PC-3 (cell line): Measurements from ENCODE around the gene BID. TPM values are rescaled to one million over a fixed set of nuclear protein-coding genes. Genes with fewer than 3 reads are reported as not detected.

Source experiments
- ATAC-seq: fragments of 200-7000 bp; cut with Tn5 transposase; 2 replicates; pipeline ENCODE4 v1.9.1; 2020; ENCODE audit warnings: mild to moderate bottlenecking, moderate library complexity
- BruUV-seq: library from RNA; stranded (reverse); fragments of 400-500 nt; replicated peaks from 2 replicates; lab custom pipeline; 2021; lab: Mats Ljungman, UMichigan
- CTCF ChIA-PET: fragments of 300-600 bp; sonication (Branson Sonifier 250); formaldehyde crosslinking; loops from one replicate; lab custom pipeline; 2022; ENCODE audit warnings: antibody characterized with exemption; lab: Charles Lee
- POLR2A ChIA-PET: fragments of 300-600 bp; sonication (Branson Sonifier 250); formaldehyde crosslinking; loops from one replicate; lab custom pipeline; 2022; ENCODE audit warnings: antibody characterized with exemption; ENCODE audit not compliant: unreplicated experiment; lab: Charles Lee
- DNase-seq: peaks from one replicate; pipeline ENCODE4 v3.0.0-alpha.2; 2015
- H2AFZ ChIP-seq: fragments of 300-600 bp; sonication (generic); 2 replicates; pipeline ENCODE4 v1.6.0; 2016; ENCODE audit warnings: antibody characterized with exemption, low read length
- H3F3A ChIP-seq: fragments of 300-600 bp; sonication (generic); one replicate; pipeline ENCODE4 v1.6.0; 2017; ENCODE audit warnings: antibody characterized with exemption, low read length, control low read depth, mild to moderate bottlenecking; ENCODE audit not compliant: unreplicated experiment
- H3K27ac ChIP-seq: fragments of 300-600 bp; sonication (generic); 2 replicates; pipeline ENCODE4 v1.5.1; 2016; ENCODE audit warnings: mild to moderate bottlenecking, low read length
- H3K27me3 ChIP-seq: fragments of 300-600 bp; sonication (generic); 2 replicates; pipeline ENCODE4 v1.6.1; 2016; ENCODE audit warnings: low read length, mixed read lengths
- H3K36me3 ChIP-seq: fragments of 300-600 bp; sonication (generic); 2 replicates; pipeline ENCODE4 v1.6.1; 2016; ENCODE audit warnings: low read depth, mixed run types, low read length, mixed read lengths
- H3K4me1 ChIP-seq: fragments of 300-600 bp; sonication (generic); 2 replicates; pipeline ENCODE4 v1.5.1; 2016; ENCODE audit warnings: low read length; ENCODE audit not compliant: insufficient read depth
- H3K4me2 ChIP-seq: fragments of 300-600 bp; sonication (generic); 2 replicates; pipeline ENCODE4 v1.6.0; 2016; ENCODE audit warnings: low read length
- H3K4me3 ChIP-seq: fragments of 300-600 bp; sonication (generic); 2 replicates; pipeline ENCODE4 v1.5.1; 2016; ENCODE audit warnings: mild to moderate bottlenecking, low read length, mixed read lengths
- H3K79me2 ChIP-seq: fragments of 300-600 bp; sonication (generic); 2 replicates; pipeline ENCODE4 v1.6.1; 2017; ENCODE audit warnings: low read length, mixed read lengths
- H3K9ac ChIP-seq: fragments of 300-600 bp; sonication (generic); 2 replicates; pipeline ENCODE4 v1.6.0; 2016; ENCODE audit warnings: mild to moderate bottlenecking, low read length
- H3K9me2 ChIP-seq: fragments of 300-600 bp; sonication (generic); replicated peaks from 2 replicates; pipeline ENCODE4 v1.6.1; 2016; ENCODE audit warnings: mixed run types, low read length, mixed read lengths
- H3K9me3 ChIP-seq: fragments of 300-600 bp; sonication (generic); 2 replicates; pipeline ENCODE4 v1.6.1; 2016; ENCODE audit warnings: low read length, mixed read lengths
- H4K20me1 ChIP-seq: fragments of 300-600 bp; sonication (generic); 2 replicates; pipeline ENCODE4 v1.6.1; 2016; ENCODE audit warnings: low read length, mixed read lengths
- CTCF ChIP-seq: fragments of 300-600 bp; sonication (generic); conservative IDR thresholded peaks from 2 replicates; pipeline ENCODE4 v1.5.1; 2017; ENCODE audit warnings: antibody characterized with exemption, low read depth, mild to moderate bottlenecking, low read length
- EZH2 ChIP-seq: fragments of 300-600 bp; sonication (generic); IDR thresholded peaks from one replicate; pipeline ENCODE4 v1.6.1; 2017; ENCODE audit warnings: antibody characterized with exemption, mild to moderate bottlenecking, low read length; ENCODE audit not compliant: unreplicated experiment
- EZH2phosphoT487 ChIP-seq: fragments of 300-600 bp; sonication (generic); IDR thresholded peaks from 2 replicates; pipeline ENCODE4 v1.6.1; 2018; ENCODE audit warnings: mild to moderate bottlenecking, antibody characterized with exemption, low read length, borderline replicate concordance
- intact Hi-C: fragments of 100-400 bp; cut with micrococcal nuclease; formaldehyde crosslinking; loops from 2 replicates; pipeline ENCODE4 v1.9.0; 2023
- total RNA-seq: library from RNA; depleted of rRNA; stranded (reverse); fragments of >200 nt; gene quantifications from 2 replicates; pipeline ENCODE4 v1.2.3, GENCODE V29; 2014

Gene BID
- total RNA-seq, 1 experiment from 2014 or later = 123 TPM

GRCh38 chr22:17795661-17796548, 21.6 kb upstream of the BID start:
- CTCF ChIA-PET = no interaction called here
- no peaks in the 10 kb centered on the region for H3K36me3 ChIP-seq
- H4K20me1 ChIP-seq = no peaks in the 10 kb centered on the region
- ATAC-seq (no peak), DNase-seq (no peak)
- H3K9ac ChIP-seq = no peak overlapping the region
- intact Hi-C loops = no loop called here
- H3K4me1 ChIP-seq = no peaks in the 10 kb centered on the region
- POLR2A ChIA-PET = no interaction called here
- no peaks in the 10 kb centered on the region for H3K79me2 ChIP-seq
- no peaks in the 10 kb centered on the region for H3K9me3 ChIP-seq
- no peak overlapping the region for H3K4me3 ChIP-seq
- TF ChIP-seq CTCF (no peak), EZH2phosphoT487 (no peak), EZH2 (no peak)
- H3K27me3 ChIP-seq = no peaks in the 10 kb centered on the region
- no TSS peak for BruUV-seq
- H3K27ac ChIP-seq = no peak overlapping the region
- H3K9me2 ChIP-seq = no peaks in the 10 kb centered on the region
- no peaks in the 10 kb centered on the region for H3F3A ChIP-seq
- H2AFZ ChIP-seq = no peak overlapping the region
- no peak overlapping the region for H3K4me2 ChIP-seq

GRCh38 chr22:17794726-17795542, 20.7 kb upstream of the BID start:
- no peak overlapping the region for H2AFZ ChIP-seq
- no peaks in the 10 kb centered on the region for H3K79me2 ChIP-seq
- no peak overlapping the region for H3K4me3 ChIP-seq
- TF ChIP-seq EZH2phosphoT487 (no peak), CTCF (no peak), EZH2 (no peak)
- H3F3A ChIP-seq = no peaks in the 10 kb centered on the region
- H3K4me2 ChIP-seq = no peak overlapping the region
- no peaks in the 10 kb centered on the region for H3K4me1 ChIP-seq
- H3K36me3 ChIP-seq = no peaks in the 10 kb centered on the region
- no peak for DNase-seq
- H3K9me2 ChIP-seq = no peaks in the 10 kb centered on the region
- BruUV-seq = no TSS peak
- ATAC-seq = no peak
- CTCF ChIA-PET = no interaction called here
- no peaks in the 10 kb centered on the region for H3K27me3 ChIP-seq
- H3K27ac ChIP-seq = no peak overlapping the region
- POLR2A ChIA-PET = no interaction called here
- H4K20me1 ChIP-seq = no peaks in the 10 kb centered on the region
- intact Hi-C loops = no loop called here
- no peaks in the 10 kb centered on the region for H3K9me3 ChIP-seq
- H3K9ac ChIP-seq = no peak overlapping the region
